AG10803 (cell line): ENCODE measurements around the gene CD99L2.

ENCODE experiments used
- DNase-seq: peaks from one replicate; pipeline ENCODE4 v3.0.0; 2010; ENCODE audit warnings: low read depth
- H3K4me3 ChIP-seq: 2 replicates; pipeline ENCODE4 v1.5.1; 2011; ENCODE audit warnings: mild to moderate bottlenecking, low read length, control low read depth
- TF ChIP-seq, protein P1 (sequence below): conservative IDR thresholded peaks from 2 replicates; pipeline ENCODE4 v1.5.1; 2011; ENCODE audit warnings: mild to moderate bottlenecking, low read length, control low read depth, inconsistent platforms

CD99L2 gene

GRCh38 chrX:150775569-150776350 lies 122.7 kb downstream of the CD99L2 start:
- TF ChIP-seq, protein P1, sequence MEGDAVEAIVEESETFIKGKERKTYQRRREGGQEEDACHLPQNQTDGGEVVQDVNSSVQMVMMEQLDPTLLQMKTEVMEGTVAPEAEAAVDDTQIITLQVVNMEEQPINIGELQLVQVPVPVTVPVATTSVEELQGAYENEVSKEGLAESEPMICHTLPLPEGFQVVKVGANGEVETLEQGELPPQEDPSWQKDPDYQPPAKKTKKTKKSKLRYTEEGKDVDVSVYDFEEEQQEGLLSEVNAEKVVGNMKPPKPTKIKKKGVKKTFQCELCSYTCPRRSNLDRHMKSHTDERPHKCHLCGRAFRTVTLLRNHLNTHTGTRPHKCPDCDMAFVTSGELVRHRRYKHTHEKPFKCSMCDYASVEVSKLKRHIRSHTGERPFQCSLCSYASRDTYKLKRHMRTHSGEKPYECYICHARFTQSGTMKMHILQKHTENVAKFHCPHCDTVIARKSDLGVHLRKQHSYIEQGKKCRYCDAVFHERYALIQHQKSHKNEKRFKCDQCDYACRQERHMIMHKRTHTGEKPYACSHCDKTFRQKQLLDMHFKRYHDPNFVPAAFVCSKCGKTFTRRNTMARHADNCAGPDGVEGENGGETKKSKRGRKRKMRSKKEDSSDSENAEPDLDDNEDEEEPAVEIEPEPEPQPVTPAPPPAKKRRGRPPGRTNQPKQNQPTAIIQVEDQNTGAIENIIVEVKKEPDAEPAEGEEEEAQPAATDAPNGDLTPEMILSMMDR = no peak
- H3K4me3 ChIP-seq = no peak overlapping the region
- DNase-seq = no peak

- TF ChIP-seq, protein P1 = no peak
- no peak overlapping the region for H3K4me3 ChIP-seq
These were observed 123.5 kb downstream of the CD99L2 start for GRCh38 chrX:150774798-150775568.

GRCh38 chrX:150773634-150774033 lies 124.8 kb downstream of the CD99L2 start:
- no peak overlapping the region for H3K4me3 ChIP-seq
- TF ChIP-seq, protein P1 = no peak
- no peak for DNase-seq

More at GRCh38 chrX:150774798-150775568, 123.5 kb downstream of the CD99L2 start:
- no peak for DNase-seq

- TF ChIP-seq, protein P1 = no peak
- H3K4me3 ChIP-seq = no peak overlapping the region
- DNase-seq = no peak
These were observed 125.4 kb downstream of the CD99L2 start for GRCh38 chrX:150773117-150773516.

DNA sequence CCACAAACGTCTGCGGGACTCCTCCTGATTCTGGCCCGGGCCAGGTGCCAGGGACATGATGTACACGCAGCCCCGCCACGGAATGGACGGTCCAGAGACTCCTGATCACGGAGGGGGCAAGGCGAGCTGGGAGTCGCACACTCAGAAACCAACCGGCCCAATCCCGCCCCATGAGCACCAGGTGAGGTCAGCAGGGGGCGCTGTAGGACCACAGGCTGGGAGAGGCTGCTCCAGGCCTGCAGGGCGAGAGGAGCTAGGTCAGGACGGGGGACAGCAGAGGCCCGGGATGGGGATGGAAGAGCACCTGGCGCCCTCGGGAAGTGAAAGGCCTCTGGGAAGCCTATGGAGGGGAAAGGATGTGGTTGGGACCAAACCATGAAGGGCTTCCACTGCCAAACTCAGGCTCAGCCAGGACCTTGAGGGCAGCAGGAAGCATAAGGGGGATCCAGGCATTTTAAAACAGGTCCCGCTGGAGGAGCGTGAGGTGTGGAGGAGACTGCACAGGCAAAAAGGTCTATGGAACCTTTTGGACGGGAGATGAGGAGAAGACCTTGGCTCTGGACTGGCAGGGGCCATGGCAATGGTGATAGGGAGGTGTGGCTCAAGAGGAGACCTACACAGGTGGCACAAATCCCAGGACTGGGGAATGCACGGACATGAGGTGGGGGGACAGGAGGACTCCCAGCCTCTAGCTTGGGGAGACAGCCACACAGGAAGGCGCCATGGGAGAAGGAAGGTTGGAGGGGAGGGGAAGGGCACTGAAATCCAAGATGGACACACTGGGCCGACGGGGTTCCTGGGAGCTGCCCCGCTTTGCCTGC lies 126.1 kb downstream of the CD99L2 start:
- H3K4me3 ChIP-seq = no peak overlapping the region
- peak; percentile 54 for DNase-seq
- TF ChIP-seq, protein P1 = peak; percentile 70

GRCh38 chrX:150771116-150771515 lies 127.4 kb downstream of the CD99L2 start:
- H3K4me3 ChIP-seq = no peak overlapping the region
- DNase-seq = no peak
- TF ChIP-seq, protein P1 = no peak
